GM19351 (cell line): Measurements from ENCODE around the gene NACC2.

ENCODE experiments used
- ATAC-seq: cut with Tn5 transposase; IDR thresholded peaks from one replicate; pipeline ENCODE4 v1.9.1; 2021; ENCODE audit warnings: mild to moderate bottlenecking, moderate library complexity; ENCODE audit not compliant: unreplicated experiment

NACC2 gene

DNA sequence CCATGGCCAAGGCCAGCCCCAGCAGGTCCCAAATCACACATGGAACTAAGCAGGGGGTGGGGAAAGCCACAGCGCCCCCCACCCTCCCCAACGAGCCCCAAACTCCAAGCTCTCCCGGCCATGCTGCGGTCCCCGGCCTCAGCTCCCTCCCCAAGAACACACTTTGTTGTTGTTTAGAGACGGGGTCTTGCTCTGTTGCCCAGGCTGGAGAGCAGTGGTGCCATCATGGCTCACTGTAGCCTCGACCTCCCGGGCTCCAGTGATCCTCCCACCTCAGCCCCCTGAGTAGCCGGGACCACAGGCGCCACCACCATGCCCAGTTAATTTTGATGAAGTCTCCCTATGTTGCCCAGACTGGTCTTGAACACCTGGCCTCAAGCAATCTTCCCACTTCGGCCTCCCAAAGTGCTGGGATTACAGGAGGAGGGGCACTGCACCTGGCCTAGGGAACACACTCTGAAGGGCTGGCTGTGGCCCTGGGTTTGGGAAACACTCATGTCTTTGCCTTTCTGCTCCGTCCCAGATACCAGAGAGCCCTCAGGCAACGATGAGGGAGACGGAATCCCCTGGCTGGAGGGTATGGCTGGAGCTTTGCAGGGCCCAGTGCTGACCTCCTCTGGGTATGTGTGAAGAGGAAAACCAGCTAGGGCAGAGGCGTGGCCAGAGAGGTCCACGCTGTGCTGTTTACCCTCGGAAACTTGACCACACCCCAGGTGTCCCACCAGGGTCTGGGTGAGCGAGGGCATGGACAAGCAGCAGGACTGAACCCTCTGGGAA is 80.8 kb downstream of the NACC2 start:
- ATAC-seq: no peak

DNA sequence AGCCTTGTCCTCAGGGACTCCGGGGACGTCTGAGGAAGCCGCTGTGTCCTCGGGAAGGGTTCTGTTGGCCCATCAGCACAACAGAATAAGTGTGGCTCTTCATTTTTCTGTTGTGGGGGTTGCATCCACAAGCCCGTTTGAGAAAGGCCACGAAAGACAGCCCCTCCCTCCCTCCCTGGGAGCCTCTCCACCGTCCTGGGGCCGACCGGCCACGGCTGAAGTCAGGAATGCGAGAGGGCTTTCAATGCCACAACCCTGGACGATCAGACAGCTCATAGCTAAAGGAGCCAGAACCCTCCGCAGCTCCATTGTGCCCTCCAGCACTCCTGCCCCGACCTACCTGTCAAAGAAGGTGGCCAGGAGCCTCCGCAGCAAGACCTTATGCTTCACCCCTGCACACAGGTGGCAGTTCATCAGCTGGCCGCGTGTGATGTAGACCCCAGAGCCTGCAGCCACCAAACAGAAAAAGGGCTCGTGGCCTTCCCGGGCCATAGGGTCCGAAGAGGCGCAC is 81.5 kb downstream of the NACC2 start:
- no peak for ATAC-seq

DNA sequence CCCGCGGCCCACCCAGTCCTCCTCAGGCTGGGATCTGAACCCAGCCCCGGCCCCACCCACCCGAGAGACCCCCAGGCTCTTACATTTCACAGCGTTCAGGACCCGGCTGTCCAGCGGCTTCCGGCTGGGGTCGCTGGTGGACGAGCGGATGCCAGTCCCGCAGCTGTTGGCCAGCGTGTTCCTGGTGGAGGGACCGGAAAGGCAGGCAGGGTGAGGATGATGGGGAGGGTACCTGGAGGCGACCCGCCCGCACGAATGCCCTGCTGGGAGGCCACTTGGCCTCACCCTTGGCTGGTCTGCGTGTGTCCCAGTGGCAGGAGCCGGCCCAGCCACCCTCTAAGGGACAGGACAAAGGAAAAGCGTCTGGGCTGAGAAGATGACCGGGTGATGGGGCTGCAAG is 82.0 kb downstream of the NACC2 start:
- ATAC-seq: no peak

GRCh38 chr9:136012651-136013050 is 82.4 kb downstream of the NACC2 start:
- ATAC-seq: no peak

GRCh38 chr9:136011703-136012496 is 83.2 kb downstream of the NACC2 start:
- no peak for ATAC-seq

GRCh38 chr9:136011376-136011702 is 83.8 kb downstream of the NACC2 start:
- no peak for ATAC-seq

DNA sequence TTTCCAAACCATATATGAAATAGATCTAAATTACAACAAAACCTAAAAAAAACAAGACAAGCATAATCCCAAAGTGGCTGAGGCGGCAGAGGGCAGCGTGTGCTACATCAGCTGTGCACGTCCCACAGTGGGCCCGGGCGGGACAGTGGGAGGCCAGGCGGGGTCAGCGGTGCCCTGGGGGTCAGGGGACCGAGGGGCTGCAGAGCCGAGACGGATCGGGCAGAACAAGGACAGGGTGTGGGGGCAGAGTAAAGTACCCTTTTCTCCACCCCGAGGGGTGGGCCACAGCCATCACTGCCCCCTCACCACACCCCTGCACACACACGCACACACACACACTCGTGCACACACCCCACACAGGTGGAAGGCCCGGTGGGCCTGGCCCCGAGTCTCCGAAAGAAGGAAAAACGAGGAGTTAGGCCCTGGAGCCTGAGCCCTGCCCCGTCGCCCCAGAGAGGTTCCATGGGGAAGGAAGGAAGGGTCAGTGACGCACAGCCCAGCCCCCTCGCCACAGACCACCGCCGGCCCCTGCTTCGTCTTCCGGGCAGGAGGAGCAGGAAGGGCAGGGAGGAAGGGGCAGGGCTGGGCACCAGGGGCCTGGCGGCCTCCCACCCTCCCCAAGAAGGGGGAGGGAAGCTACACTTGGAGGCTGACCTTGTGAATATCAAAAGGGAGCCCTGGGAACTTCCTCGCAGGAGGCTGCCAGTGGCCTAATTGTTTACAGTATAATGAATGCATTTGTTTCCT is 84.3 kb downstream of the NACC2 start:
- no peak for ATAC-seq

- no peak for ATAC-seq
Measured at GRCh38 chr9:136010176-136010575, 84.9 kb downstream of the NACC2 start.

DNA sequence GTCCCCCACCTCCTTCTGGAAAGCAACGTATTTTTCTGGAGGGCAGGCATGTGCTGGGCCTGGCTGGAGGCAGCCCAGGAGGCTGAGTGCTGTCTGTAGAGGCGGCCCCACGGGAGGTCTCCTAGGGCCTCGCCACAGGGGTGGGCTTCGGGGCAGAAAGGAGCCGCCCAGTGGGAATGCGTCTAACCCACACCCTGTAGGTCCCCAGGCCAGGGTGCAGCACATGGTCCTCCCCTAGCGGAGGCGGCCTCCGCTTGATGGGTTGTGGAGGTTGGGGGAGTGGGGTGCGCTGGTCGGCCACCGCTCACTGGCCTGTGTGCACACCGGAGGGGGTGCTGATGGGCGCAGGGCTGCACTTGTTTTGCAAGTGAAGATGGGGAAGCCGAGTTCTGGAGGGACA is 85.6 kb downstream of the NACC2 start:
- ATAC-seq: no peak

DNA sequence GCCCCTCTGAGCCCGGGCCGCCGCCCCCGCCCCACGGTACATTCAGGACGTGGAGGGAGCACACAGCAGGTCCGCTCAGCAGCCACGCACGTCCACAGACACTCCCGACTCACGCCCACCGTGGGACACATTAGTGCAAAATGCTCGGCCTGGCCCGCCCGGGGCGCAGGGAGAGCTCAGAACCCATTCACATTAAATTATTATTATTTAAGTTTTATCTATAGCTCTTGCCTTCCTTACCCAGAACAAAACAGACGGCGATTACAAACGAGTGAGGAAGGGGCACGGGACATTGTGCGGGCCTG is 86.4 kb downstream of the NACC2 start:
- no peak for ATAC-seq

- no peak for ATAC-seq
Measured at GRCh38 chr9:136007934-136008692, 87.0 kb downstream of the NACC2 start.

- ATAC-seq: no peak
Measured at GRCh38 chr9:136007276-136007933, 87.7 kb downstream of the NACC2 start.

DNA sequence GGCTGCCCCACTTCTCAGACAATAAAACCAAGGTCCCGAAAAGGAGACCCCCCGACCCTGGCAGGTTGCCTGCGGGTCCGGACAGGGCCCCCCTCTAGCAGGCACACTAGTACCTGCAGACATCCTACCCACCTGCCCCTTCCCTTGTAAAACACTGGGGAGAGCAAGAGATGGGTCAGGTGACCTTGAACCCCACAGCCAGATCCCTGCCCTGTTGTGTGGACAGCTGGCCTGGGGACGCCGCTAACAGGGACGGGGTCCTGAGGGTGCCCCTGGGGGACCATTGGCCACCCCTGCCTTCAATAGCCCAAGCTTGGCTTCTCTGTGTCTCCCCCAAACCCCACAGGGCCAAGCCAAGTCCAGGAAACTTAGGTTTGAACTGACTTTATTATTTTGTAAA is 88.9 kb downstream of the NACC2 start:
- no peak for ATAC-seq

DNA sequence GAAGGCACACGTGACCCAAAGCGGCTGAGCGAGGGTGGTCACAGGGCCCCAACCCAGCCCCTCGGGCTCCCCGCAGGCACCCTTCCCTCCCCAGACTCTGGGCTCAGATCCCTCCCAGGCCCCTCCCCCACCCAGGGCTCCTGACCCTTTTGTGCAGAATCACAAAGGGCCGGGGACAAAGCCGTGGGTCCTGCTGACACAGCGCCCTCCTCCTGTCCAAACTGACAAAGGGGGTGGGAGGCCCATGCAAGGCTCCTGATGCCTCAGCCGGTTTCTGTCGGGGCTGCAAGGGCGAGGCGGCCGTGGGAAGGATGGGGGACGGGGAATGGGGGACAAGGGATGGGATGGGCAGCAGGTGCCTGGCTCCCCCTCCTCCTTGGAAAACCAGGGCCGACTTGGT is 90.4 kb downstream of the NACC2 start:
- no peak for ATAC-seq

GRCh38 chr9:136004219-136004618 is 90.9 kb downstream of the NACC2 start:
- ATAC-seq: no peak

- no peak for ATAC-seq
Measured at GRCh38 chr9:136003411-136004218, 91.5 kb downstream of the NACC2 start.

DNA sequence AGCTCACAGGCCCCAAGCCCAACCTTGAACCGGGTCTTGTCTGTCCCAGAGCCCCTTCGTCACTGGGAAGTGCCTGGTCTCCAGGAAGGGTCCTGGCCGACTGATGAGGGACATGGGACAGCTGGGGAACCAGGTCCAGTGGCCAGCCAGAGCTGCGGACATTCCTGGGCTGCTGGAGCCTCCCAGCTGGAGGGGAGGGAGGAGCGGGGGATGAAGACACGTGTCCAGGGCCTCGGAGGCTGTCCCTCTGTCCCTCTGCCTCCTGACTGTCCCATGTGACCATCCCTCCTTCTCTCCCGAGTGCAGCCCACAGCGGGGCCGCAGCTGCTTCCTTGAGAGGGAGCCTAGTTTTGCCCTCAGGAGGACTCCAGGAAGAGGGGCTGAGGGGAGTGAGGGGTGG is 92.2 kb downstream of the NACC2 start:
- no peak for ATAC-seq

GRCh38 chr9:136002215-136002614 is 92.9 kb downstream of the NACC2 start:
- ATAC-seq: no peak

GRCh38 chr9:136001231-136001630 is 93.9 kb downstream of the NACC2 start:
- ATAC-seq: no peak
